ENCODE measurements around the gene ZNF718. TPM values are rescaled to one million over a fixed set of nuclear protein-coding genes. Genes with fewer than 3 reads are reported as not detected.
"Not testable (repeated sequence)": the region's sequence is repeated elsewhere in the genome, so short reads cannot be mapped to it uniquely, and the experiment has no call there.

ZNF718 gene
- polyA plus RNA-seq, 4 donors: 8.1 to 18.0 (median 11.3) TPM

DNA sequence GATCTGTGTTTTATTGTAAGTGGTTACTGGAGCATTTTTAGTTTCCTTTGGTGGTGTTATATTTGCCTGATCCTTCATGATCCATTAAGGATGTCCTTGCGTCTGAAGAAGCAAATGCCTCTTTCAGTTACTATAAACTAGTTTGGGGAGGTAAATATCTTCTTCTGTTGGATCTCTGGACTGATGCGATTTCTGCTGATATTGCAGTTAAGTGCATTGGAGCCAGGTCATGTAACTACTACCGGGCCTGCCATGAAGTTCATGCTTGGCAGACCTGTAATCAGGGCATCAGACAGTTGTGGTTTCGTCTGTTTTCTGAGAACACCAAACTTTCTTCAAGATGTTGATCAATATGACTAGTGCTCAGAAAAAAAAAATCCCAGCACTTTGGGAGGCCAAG lies 22.9 kb downstream of the ZNF718 start:
- no peak for DNase-seq (ENCODE audit: low read depth in 4 of 4, low spot score in 2 of 4)

DNA sequence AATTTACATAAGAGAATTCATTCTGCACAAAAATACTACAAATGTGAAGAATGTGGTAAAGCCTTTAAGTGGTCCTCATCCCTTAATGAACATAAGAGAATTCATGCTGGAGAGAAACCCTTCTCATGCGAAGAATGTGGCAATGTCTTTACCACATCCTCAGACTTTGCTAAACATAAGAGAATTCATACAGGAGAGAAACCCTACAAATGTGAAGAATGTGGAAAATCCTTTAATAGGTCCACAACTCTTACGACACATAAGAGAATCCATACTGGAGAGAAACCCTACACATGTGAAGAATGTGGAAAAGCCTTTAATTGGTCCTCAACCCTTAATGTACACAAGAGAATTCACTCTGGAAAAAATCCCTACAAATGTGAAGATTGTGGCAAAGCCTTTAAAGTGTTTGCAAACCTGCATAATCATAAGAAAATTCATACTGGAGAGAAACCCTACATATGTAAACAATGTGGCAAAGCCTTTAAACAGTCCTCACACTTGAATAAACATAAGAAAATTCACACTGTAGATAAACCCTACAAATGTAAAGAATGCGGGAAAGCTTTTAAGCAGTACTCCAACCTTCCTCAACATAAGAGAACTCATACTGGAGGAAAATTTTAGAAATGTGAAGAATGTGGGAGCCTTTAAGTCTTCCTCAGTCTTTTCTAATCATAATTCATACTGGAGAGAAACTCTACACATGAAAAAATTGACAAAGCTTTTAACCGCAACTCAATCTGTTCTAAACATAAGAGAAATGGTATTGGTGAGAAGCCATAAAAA lies 37.4 kb downstream of the ZNF718 start:
- no peak for DNase-seq (ENCODE audit: low read depth in 4 of 4, low spot score in 2 of 4)

GRCh38 chr4:169640-170039 lies 45.3 kb downstream of the ZNF718 start:
- not testable (repeated sequence) for DNase-seq (ENCODE audit: low read depth in 4 of 4, low spot score in 2 of 4)

DNA sequence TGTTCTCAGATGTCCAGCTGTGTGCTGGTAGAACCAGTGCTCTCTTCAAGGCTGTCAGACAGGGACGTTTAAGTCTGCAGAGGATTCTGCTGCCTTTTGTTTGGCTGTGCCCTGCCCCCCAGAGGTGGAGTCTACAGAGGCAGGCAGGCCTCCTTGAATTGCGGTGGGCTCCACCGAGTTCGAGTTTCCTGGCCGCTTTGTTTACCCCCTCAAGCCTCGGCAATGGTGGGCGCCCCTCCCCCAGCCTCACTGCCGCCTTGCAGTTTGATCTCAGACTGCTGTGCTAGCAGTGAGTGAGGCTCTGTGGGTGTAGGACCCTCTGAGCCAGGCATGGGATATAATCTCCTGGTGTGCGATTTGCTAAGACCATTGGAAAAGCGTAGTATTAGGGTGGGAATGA lies 47.0 kb downstream of the ZNF718 start:
- DNase-seq (ENCODE audit: low read depth in 4 of 4, low spot score in 2 of 4): not testable (repeated sequence)

- no peak for DNase-seq (ENCODE audit: low read depth in 4 of 4, low spot score in 2 of 4)
These were observed 49.5 kb downstream of the ZNF718 start for GRCh38 chr4:173666-174314.

- DNase-seq (ENCODE audit: low read depth in 4 of 4, low spot score in 2 of 4): no peak
These were observed 51.7 kb downstream of the ZNF718 start for GRCh38 chr4:175986-176385.

DNA sequence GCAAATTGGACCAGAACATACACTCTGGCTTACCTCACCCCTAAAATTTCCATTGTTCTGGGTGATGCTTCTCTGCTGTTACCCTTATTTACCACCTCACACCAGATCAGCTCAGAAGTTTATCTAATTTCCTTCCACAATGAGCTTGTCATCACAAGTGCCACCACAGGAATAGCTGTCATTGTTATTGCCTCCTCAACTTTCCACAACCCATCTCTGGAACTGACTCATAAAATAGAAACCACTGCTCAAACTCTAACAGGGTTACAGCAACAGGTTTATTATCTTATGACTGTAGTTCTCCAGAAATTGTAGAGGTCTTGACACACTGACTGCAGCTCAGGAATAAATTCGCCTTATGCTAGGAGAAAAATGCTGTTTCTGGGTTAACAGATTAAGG lies 52.7 kb downstream of the ZNF718 start:
- DNase-seq (ENCODE audit: low read depth in 4 of 4, low spot score in 2 of 4): no peak

GRCh38 chr4:182225-182624 lies 57.9 kb downstream of the ZNF718 start:
- DNase-seq (ENCODE audit: low read depth in 4 of 4, low spot score in 2 of 4): not testable (repeated sequence)

DNA sequence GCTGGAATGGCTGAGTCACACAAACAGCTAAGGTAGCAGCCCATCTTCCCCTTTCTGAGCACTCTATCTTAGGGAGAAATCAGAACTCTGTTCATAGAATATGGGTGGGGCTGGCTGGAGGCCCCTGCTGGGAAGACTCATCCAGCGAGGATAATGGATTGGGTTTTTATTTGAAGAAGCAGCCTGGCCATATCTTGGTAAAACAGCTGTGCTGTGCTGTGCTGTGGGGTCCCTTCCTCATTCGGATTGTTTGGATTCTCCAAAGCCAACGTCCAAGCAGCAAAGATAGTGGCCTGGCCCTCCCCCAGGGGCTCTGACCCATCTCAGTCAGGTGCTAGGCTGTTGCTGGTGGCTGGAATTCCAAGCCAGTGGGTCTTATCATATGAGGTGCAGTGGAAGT lies 63.8 kb downstream of the ZNF718 start:
- no peak for DNase-seq (ENCODE audit: low read depth in 4 of 4, low spot score in 2 of 4)

- not testable (repeated sequence) for DNase-seq (ENCODE audit: low read depth in 4 of 4, low spot score in 2 of 4)
These were observed 70.9 kb downstream of the ZNF718 start for GRCh38 chr4:195159-195558.

DNA sequence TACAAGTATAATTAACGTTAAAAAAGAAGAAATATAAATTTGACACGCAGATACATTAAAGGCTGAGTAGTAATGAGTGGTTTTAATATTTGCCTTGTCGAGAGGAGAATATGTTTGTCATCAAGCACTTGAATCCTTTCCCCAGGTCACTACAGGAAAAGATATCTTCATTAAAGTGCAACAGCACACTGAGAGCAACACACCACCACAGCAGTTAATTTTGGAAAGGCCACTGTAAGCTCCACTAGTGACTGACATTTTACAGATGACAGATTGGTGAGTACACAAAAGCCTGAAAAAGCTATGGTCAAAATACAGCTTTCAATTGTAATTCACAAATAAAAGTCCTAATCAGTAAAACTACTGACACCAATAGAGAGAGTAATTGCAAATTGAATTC lies 76.6 kb downstream of the ZNF718 start:
- DNase-seq (ENCODE audit: low read depth in 4 of 4, low spot score in 2 of 4): no peak

DNA sequence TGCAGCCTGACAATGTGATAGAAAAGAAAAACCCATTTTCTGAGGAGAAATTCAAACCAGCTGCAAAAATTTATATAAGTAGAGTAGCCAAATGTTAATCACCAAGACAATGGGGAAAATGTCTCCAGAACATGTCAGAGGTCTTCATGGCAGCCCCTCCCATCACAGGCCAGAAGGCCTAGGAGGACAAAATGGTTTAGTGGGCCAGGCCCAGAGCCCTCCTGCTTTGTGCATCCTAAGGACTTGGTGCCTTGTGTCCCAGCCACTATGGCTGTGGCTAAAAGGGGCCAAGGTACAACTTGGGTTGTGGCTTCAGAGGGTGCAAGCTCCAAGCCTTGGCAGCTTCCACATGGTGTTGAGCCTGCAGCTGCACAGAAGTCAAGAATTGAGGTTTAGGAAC lies 78.5 kb downstream of the ZNF718 start:
- DNase-seq (ENCODE audit: low read depth in 4 of 4, low spot score in 2 of 4): not testable (repeated sequence)

DNA sequence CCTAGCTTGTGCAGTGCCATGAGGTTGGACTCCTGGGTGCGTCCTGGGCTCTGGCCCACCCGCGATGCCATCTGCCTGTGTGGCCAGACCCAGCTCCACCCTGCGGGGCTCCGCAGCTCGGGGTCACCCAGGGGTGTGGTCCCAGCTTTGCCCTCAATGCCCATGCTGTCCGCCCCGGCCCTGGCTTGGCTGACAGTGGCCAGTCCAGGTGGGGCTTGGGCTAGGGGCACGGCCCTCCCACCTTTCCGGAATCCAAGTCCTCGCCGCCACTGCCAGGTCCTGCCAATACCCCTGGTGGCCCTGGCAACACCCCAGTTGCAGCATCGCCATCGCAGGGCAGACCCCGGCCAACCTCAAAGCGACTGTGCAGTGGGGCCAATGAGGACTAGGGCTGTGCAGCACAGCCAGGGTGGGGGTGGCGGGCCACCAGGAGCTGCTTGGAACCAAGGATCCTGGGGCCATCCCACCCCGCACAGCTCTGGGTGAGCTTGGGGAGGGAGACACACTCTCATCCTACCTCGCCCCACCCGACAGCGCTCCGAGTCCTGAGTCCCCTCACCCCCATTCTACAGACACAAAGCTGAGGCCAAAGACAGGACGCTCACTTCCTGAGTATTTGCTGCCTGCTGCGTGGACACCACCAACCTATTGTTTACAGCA lies 80.9 kb downstream of the ZNF718 start:
- DNase-seq (ENCODE audit: low read depth in 4 of 4, low spot score in 2 of 4): no peak

GRCh38 chr4:206054-206453 lies 81.8 kb downstream of the ZNF718 start:
- no peak for DNase-seq (ENCODE audit: low read depth in 4 of 4, low spot score in 2 of 4)

GRCh38 chr4:208416-209096 lies 84.3 kb downstream of the ZNF718 start:
- DNase-seq (ENCODE audit: low read depth in 4 of 4, low spot score in 2 of 4): not testable (repeated sequence)

DNA sequence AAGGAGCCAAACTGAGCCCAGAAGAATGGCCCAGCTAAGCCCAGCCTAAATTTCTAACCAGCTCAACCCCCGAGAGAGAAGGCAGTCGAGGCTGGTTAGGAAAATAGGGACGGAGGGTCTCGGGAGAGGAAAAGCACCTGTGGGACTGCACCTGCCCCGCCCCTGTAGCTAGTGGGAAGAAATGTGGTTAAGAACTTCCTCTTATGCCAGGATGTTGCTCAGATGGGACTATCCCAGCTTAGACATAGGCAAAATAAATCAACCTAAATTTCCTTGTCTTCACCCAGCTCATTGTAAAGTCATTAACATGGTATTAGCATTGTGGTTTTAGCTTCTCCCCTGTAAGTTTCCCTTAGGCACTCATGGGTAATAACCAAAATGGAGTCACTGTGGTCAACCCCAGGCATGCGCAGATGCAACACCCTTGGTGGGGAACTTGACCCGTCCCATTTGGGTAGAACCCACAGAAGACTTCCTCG lies 86.8 kb downstream of the ZNF718 start:
- DNase-seq (ENCODE audit: low read depth in 4 of 4, low spot score in 2 of 4): no peak

DNA sequence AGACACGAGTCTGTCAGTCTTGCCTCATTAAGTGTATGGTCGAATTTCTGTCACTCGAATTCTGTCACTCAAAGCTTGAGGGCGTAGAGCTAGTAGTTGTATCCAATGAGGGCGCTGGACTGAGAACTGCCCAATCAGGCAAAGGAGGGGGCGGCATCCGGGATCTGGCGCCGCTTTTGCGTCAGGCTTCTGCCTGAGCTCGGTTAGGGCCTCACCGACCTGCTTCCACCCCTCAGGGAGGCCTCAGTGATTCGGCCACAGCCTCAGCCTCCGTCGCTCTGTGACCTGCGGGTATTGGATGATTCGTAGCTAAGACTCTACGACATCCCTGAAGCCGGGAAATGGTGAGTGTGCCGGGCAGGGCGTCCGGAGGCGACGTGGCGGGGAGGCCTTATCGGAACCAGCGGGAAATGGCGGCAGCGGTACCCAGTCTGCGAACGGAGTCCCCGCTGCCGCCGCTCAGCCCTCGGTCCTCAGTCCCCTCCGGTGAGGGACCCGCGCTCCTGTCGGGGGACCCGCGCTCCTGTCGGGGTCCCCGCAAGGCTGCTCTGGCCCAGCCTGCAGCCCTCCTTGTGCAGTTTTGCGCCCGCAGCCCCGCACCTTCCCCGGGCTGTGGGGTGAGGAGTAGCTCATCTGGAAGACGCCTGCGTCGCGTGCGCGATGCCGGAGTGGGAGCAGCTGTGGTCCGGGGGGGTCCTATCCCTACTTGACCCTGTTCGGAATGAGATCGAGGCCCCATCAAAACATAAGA lies 88.3 kb downstream of the ZNF718 start:
- DNase-seq (ENCODE audit: low read depth in 4 of 4, low spot score in 2 of 4): peak; percentile 63 to 79 (median 70)

DNA sequence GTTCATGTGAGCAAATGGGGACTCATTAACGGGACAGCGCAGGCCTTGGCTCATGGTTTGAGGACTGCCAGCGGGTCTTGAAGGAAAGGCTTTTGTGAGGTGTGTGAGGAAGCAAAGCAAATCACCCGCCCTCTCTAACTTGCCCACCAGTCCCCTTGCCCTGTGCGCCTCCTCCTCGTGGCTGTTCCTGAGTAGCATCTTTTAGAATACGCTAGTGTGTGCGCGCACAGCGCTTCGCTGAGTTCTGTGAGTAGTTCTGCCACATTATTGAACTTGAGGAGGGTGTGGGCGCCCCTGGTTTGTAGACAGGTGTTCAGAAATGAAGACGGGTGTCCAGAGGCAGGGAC lies 88.9 kb downstream of the ZNF718 start:
- peak; percentile 4 to 23 (median 18) for DNase-seq (ENCODE audit: low read depth in 4 of 4, low spot score in 2 of 4)

Measured in left renal cortex interstitium (tissue), 4 donors.